8988T (cell line): ENCODE measurements around the gene BRPF1.

Source experiments
- DNase-seq: peaks from one replicate; pipeline ENCODE4 v3.0.0; 2011

Gene BRPF1

GRCh38 chr3:9732740-9733115, 1.2 kb downstream of the BRPF1 start:
- no peak for DNase-seq

GRCh38 chr3:9736831-9737230, 5.3 kb downstream of the BRPF1 start:
- no peak for DNase-seq

- no peak for DNase-seq
Measured at GRCh38 chr3:9739181-9739580, 7.6 kb downstream of the BRPF1 start.

- no peak for DNase-seq
Measured at GRCh38 chr3:9742560-9742959, 11.0 kb downstream of the BRPF1 start.

- DNase-seq: no peak
Measured at GRCh38 chr3:9743548-9743947, 12.0 kb downstream of the BRPF1 start.

GRCh38 chr3:9744162-9744561, 12.6 kb downstream of the BRPF1 start:
- no peak for DNase-seq

GRCh38 chr3:9745521-9745920, 14.0 kb downstream of the BRPF1 start:
- DNase-seq: no peak

GRCh38 chr3:9746330-9746729, 14.8 kb downstream of the BRPF1 start:
- DNase-seq: no peak

GRCh38 chr3:9747267-9747666, 15.7 kb downstream of the BRPF1 start:
- no peak for DNase-seq

- no peak for DNase-seq
Measured at GRCh38 chr3:9748031-9748430, 16.5 kb downstream of the BRPF1 start.

GRCh38 chr3:9749296-9749644, 17.7 kb downstream of the BRPF1 start:
- DNase-seq: no peak

- DNase-seq: peak; percentile 96
Measured at GRCh38 chr3:9749645-9750555, 18.4 kb downstream of the BRPF1 start, which contains the start of gene OGG1. TSS of gene OGG1 (plus strand) at chr3:9749952. CDS start at chr3:9750287, 335 bp downstream.

- DNase-seq: no peak
Measured at GRCh38 chr3:9750556-9751411, 19.2 kb downstream of the BRPF1 start.

- no peak for DNase-seq
Measured at GRCh38 chr3:9754678-9755077, 23.1 kb downstream of the BRPF1 start.

GRCh38 chr3:9757427-9757826, 25.9 kb downstream of the BRPF1 start:
- DNase-seq: no peak

- no peak for DNase-seq
Measured at GRCh38 chr3:9760779-9761505, 29.4 kb downstream of the BRPF1 start.

GRCh38 chr3:9761919-9762318, 30.4 kb downstream of the BRPF1 start:
- DNase-seq: no peak

GRCh38 chr3:9762871-9763270, 31.3 kb downstream of the BRPF1 start:
- no peak for DNase-seq

GRCh38 chr3:9765865-9766264, 34.3 kb downstream of the BRPF1 start:
- no peak for DNase-seq

GRCh38 chr3:9767418-9767817, 35.9 kb downstream of the BRPF1 start:
- no peak for DNase-seq

- no peak for DNase-seq
Measured at GRCh38 chr3:9768141-9768775, 36.7 kb downstream of the BRPF1 start.

- DNase-seq: no peak
Measured at GRCh38 chr3:9769012-9769411, 37.5 kb downstream of the BRPF1 start.
